HEK293T (cell line): Measurements from ENCODE around the gene CEP95.

ENCODE experiments used
- BHLHE40 ChIP-seq: fragments of 450-650 bp; IDR thresholded peaks from 2 replicates; pipeline ENCODE4 v1.6.1; 2016; ENCODE audit warnings: mild to moderate bottlenecking, moderate library complexity, borderline replicate concordance
- FOXA1 ChIP-seq: fragments of 450-650 bp; IDR thresholded peaks from 2 replicates; pipeline ENCODE4 v1.6.1; 2016; ENCODE audit warnings: mild to moderate bottlenecking
- FOXK2 ChIP-seq: fragments of 450-650 bp; IDR thresholded peaks from 2 replicates; pipeline ENCODE4 v1.6.1; 2016; ENCODE audit warnings: mild to moderate bottlenecking
- FOXM1 ChIP-seq: fragments of 450-650 bp; IDR thresholded peaks from 2 replicates; pipeline ENCODE4 v1.6.1; 2017; ENCODE audit warnings: mild to moderate bottlenecking, borderline replicate concordance
- HDGF ChIP-seq: fragments of 450-650 bp; IDR thresholded peaks from 2 replicates; pipeline ENCODE4 v1.6.1; 2017; ENCODE audit warnings: antibody characterized with exemption, borderline replicate concordance
- L3MBTL2 ChIP-seq: fragments of 450-650 bp; conservative IDR thresholded peaks from 2 replicates; pipeline ENCODE4 v1.6.1; 2016; ENCODE audit warnings: mild to moderate bottlenecking
- NFRKB ChIP-seq: fragments of 450-650 bp; IDR thresholded peaks from 2 replicates; pipeline ENCODE4 v1.6.1; 2016; ENCODE audit warnings: mild to moderate bottlenecking, moderate library complexity
- PKNOX1 ChIP-seq: fragments of 450-650 bp; IDR thresholded peaks from 2 replicates; pipeline ENCODE4 v1.6.1; 2016
- SUZ12 ChIP-seq: fragments of 450-650 bp; IDR thresholded peaks from 2 replicates; pipeline ENCODE4 v1.6.1; 2016; ENCODE audit warnings: mild to moderate bottlenecking
- ZNF384 ChIP-seq: fragments of 450-650 bp; IDR thresholded peaks from 2 replicates; pipeline ENCODE4 v1.6.1; 2016

DNA sequence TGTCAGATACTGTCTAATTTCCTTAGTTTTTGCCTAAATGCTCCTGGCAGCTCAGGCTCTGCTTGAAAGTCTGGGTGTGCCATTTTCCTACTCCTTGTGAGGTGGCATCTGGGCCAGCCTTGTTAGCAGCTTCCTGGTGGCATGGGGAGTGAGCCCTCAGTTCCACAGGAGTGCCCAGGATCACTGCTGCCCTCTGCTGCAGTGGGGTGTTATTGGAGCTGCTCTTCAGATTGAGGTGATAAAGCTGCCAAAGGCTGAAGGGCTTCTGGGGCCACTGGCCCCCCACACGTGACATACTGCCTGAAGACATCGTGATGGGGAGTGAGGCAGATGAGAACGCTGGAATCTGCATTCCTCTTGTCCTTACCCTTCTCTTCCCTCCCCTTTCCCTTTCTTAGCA is 27.4 kb downstream of the CEP95 start:
- TF ChIP-seq L3MBTL2 = no peak
- TF ChIP-seq FOXA1 = no peak
- TF ChIP-seq SUZ12 = no peak
- no peak for TF ChIP-seq HDGF
- no peak for TF ChIP-seq NFRKB
- no peak for TF ChIP-seq BHLHE40
- TF ChIP-seq FOXK2 = no peak
- no peak for TF ChIP-seq FOXM1
- no peak for TF ChIP-seq ZNF384
- TF ChIP-seq PKNOX1 = no peak
